HuH-7.5 (cell line): Measurements from ENCODE around the gene MORN1.
"Not testable (repeated sequence)": the region's sequence is repeated elsewhere in the genome, so short reads cannot be mapped to it uniquely, and the experiment has no call there.

Experiments
- DNase-seq: peaks from one replicate; pipeline ENCODE4 v3.0.0; 2011; ENCODE audit warnings: low spot score

Gene MORN1

DNA sequence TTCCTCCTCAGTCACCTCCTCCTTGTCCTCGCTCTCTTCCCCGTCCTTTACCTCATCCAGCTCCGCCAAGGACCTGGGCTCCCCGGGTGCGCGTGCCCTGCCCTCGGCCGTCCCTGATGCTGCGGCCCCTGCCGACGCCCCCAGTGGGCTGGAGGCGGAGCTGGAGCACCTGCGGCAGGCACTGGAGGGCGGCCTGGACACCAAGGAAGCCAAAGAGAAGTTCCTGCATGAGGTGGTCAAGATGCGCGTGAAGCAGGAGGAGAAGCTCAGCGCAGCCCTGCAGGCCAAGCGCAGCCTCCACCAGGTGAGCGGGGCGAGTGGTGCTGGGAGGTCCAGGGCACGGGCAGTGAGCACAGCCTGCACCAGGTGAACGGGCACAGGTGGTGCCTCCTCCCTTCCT, 87.1 kb downstream of the MORN1 start:
- DNase-seq = no peak

DNA sequence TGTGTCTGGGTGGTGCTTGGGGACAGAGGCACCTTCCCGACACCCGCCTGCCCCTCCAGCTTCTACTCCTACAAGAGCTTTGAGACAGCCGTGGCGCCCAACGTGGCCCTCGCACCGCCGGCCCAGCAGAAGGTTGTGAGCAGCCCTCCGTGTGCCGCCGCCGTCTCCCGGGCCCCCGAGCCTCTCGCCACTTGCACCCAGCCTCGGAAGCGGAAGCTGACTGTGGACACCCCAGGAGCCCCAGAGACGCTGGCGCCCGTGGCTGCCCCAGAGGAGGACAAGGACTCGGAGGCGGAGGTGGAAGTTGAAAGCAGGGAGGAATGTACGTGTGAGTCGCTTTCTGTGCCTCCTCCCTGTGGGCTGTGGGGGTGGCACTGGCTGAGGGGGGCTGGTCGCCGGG, 87.6 kb downstream of the MORN1 start:
- no peak for DNase-seq

DNA sequence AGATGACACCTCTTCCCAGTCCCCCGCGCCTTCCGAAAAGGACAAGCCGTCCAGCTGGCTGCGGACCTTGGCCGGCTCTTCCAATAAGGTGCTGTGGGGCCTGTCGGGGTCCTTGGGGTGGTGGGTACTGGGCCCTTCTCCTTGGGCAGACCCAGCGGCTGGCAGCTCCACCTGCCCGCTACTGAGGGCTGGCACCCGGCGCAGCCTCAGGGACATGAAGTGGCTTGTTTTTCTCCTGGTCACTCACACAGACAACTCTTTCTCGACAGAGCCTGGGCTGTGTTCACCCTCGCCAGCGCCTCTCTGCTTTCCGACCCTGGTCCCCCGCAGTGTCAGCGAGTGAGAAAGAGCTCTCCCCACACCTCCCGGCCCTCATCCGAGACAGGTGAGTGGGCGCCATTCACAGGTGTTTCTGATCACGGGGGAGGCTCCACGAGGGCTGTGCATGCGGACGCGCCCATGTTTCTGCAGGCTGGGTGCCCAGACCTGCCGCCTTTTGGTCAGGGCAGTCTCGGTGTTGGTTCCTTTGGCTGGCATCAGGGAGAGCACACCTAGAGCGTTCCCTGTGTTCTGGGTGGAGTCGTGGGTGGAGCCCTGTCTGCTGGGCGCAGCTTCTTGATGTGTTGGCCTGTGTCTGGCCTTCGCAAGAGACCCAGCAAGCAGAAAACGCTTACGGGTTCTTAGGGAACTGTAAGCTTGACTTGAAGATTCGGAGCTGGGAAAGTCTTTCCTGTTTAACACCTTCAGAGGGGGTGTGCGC, 88.2 kb downstream of the MORN1 start:
- DNase-seq = no peak

DNA sequence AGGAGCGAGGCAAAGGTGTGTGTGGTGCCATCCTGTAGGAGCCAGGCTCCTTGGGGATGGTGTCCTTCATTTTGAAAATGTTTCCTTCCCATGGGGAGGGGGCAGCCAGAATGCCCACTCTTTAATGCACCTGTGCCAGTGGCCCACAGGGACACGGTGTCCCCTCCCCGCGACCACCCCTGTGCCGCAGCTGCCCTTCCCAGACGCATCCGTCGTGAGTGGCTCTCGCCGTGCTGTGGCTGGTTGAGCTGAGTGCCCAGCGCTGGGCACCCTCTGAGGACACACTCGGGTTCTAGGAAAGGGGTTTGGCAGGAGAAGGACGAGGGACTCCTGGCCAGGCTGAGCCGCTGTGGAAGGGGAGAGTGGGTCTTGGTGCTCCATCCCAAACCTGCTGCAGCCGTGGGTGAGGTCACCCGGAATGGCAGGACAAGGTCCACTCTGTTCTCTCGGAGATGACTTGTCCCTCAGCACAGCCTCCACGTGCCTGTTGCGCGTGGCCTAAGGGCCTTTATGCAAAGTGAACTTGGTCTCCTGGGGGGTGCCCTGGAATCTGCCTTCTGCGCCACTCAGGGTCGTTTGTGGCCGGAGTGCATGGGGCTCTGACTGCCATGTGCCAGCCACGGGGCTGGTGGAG, 88.9 kb downstream of the MORN1 start:
- DNase-seq = no peak

DNA sequence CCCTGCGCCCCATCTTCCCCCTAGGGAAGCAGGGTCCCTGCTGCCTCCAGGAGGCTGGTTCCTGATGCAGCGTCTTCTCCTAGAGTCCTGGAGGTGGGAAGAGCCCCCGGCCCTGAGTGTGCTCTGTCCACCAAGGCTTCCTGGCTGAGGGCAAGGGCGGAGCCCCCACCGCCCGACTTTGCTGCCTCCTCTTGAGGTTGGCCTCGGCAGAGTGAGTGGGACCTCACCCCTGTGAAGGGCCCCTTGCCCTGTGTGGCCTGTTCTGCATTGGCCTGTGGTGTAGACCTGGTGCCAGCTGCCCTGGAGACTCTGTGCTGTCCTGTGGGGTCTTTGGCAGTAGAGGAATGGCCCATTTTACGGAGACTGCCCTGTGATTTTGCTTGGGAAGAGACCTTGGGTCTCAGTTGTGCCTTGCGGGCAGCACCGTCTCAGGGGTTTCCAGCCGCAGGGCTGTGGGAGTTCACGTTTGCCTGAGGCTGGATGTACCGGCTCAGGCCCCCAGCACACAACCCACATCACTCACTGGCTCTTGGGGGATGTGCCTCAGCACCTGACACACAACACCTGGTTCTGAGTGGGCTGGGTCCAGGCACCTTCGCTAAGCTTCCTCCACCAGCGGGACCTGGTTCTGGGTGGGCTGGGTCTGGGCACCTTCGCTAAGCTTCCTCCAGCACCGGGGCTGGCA, 89.6 kb downstream of the MORN1 start:
- no peak for DNase-seq

DNA sequence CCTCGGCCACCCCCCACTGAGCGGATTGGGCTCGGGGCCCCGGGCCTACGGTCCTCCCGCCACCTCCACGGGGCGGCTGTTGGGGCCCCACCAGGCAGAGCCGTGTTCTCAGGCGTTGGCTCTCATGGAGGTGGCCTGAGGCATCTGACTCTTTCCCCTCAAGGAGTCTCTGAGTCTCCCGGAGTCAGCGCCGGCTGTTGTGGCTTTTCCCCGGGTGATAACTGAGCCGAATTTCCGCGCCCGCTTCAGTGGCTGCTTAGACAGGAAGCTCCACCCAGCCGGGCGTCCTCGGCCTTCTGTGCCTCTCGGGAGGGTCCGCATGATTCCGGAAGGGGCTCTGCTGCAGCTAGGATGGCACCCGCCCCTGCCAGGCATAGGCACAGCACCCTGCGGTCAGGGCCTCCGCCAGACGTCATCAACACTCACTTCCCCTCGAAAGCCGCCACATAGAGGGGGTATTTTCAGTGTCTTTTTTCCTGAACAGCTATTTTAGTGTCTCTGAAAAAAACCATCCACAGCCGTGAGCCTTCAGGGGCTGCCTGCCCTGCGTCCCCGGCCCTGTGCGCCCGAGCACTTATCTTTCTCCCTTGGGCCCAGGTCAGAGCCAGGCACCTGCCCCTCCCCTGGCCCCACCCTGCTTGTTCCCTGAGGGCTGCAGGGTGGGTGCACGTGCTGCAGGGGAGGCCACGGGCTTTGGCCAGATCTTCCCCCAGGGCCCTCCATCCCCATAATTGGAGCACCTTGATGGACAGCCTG, 90.3 kb downstream of the MORN1 start:
- no peak for DNase-seq

DNA sequence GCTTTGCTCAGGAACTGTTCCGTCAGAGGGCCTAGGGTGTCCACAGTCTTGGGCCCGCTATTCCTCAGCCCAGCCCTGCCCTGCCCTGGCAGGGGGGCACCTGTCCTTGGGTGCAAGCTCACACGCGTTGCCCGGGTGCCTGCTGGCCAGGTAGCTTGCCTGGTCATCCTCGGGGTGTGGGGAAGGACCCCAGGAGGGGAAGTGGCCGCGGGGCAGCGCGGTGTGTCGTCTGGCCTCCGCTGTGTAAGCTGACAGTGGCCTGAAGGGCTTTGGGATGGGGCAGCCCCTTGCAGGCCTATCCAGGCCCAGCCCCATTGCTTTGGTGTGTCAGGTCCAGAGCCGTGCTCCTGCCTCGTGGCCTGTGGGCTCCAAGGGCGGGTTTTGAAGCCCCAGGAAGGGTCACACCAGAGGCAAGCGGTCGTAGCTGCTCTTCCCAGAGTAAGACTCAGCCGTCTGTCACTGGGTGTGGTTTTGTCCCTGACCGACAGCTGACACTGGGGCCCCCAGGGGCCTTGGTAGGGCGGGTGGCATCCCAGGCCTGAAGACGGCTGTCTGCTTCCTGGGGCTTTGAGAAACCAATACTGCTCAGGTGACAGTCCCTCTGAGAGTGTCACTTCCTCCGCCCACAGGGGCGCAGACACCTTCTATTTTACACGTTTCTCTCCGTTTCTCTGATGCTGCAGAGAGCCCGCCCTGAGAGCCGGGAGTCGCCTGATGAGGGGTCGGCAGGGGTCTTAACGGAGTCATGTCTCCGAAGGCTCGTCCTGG, 91.2 kb downstream of the MORN1 start:
- no peak for DNase-seq

DNA sequence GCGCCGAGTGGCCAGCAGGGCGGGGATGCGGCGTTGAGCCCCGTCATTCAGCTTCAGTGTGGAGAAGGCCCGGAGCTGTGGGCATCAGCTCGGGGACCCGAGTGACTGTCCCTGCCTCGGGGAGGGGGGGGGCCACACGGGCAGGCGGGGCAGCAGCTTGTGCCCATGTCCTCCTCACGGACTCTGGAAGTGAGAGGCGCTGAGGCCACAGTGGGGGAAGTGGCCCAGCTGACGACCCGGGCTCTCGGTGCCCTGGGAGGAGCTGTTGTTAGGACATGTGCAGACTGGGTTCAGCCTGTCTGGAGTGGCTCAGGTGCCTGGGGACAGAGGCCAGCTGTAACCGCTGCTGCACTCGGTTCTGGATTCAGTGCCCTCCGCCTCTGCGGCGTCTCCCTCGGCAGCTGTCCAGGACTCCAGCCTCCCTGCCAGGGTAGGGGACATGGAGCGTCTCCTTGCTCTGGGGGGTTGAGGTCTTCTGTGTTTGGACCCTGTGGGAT, 92.2 kb downstream of the MORN1 start:
- DNase-seq = no peak

DNA sequence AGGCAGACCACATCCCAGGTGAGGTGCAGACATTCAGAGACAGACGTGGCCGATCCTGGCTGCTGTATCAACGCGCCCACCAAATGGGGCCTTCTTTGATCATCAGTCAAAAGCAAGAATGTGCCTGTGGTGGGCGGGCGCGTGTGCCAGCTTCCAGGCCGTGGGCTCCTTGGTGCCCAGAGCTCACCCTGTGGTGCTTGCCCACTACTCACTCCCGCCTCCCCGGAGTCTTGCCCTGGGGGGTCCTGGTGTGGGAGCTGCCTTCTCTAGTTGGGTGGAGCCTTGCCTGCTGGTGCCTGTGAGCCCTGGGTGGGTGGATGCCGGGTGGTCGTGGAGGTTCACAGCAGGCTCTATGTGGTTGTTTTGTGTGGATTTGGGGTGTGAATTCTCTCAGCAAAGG, 92.7 kb downstream of the MORN1 start:
- no peak for DNase-seq

DNA sequence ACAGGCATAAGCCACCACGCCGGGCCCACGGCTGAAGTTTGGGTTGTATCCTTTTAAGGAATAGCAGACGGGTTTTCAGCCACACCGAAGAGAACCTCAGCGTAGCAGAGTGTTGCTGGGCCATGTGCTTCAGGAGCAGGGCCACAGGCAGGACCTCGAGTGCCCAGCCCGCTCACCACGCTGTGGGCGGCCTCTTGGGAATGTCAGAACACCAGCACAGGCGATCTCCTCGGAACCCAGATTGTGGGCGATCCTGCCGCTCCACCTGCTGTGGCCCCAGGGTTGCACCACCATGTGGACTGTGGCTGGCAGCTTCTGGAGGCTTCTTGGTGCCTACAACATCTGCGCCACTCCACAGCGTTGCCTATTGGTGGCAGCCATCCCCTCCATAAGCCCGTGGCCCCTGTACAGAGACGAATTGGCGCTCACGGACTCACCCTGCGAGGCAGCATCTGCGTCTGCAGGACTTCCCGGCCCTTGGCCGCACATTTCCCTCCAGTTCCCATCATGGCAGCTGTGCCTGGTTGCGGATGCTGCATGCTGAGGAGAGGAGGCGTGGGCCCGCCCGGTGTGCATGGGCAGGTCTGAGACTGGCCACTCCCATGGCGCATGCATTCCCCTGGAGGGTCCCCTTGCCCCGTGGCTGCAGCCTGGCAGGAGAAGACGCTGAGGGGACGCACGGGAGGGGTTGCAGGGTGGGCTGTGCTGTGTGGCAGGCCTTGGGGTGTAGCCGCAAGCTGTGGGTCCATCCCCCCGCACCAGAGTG, 93.9 kb downstream of the MORN1 start:
- DNase-seq = no peak

DNA sequence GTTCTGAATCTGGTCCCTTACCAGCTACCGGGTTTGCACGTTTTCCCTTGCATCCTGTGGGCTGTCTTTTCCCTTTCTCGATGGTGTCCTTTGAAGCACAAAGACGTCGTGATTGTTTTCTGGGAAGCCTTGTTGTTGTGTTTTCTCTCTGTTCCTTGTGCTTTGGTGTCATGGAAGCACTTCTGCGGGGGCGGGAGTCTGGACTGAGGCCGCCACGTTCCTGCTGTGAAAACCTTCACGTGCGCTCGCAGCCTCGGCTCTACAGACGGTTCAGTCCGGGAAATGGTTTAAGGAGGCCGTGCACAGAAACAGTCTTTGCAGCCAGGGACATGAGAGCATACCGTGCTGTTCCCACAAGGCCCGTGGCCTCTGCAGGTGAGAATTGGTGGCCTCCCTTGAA, 94.7 kb downstream of the MORN1 start:
- no peak for DNase-seq

DNA sequence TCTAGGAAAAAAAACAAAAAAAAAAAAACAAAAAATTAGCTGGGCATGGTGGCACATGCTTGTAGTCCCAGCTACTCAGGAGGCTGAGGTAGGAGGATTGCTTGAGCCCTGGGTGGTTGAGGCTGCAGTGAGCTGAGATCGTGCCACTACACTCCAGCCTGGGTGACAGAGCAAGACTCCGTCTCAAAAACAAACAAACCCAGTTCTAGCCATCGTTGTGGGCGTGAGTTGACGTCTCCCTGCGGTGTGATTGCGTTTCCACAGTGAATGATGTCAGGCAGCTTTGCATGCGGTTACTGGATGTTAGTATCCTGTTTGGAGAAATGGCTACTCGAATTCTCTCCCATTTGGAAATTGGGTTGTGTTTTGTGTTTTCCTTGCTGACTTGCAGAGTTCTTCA, 95.1 kb downstream of the MORN1 start:
- not testable (repeated sequence) for DNase-seq

DNA sequence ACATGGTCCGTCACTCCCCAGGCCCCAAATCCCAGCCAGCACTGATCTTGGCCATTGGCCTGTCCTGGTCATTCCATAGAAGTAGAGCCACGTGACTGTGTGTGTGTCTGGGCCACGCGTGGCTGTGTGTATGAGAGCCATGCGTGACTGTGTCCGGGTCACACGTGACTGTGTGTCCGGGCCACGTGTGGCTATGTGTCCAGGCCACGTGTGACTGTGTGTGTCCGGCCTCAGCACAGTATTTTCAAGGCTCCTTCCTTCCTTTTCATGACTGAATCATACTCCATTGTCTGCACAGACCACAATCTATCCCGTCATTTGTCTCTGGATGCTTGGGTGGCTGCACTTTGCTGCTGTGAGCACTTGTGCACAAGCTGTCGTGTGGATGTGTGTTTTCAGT, 95.8 kb downstream of the MORN1 start:
- DNase-seq = no peak

DNA sequence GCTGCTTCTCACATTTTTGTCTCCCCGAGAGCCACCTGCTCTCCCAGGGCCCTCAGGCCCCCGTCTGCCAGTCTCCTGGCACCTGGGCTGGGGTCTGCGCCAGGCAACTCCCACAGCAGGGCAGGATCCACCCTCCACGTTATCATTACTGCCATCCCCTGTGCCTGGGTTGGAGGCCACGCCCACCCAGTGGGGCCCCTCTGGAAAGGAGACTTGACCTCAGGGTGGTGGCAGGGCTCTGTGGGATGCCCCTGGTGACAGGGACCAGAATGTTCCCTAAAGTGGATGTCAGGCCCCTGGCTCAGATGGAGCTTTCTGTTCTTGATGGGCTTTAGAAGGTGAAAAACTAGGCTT, 96.7 kb downstream of the MORN1 start:
- no peak for DNase-seq

DNA sequence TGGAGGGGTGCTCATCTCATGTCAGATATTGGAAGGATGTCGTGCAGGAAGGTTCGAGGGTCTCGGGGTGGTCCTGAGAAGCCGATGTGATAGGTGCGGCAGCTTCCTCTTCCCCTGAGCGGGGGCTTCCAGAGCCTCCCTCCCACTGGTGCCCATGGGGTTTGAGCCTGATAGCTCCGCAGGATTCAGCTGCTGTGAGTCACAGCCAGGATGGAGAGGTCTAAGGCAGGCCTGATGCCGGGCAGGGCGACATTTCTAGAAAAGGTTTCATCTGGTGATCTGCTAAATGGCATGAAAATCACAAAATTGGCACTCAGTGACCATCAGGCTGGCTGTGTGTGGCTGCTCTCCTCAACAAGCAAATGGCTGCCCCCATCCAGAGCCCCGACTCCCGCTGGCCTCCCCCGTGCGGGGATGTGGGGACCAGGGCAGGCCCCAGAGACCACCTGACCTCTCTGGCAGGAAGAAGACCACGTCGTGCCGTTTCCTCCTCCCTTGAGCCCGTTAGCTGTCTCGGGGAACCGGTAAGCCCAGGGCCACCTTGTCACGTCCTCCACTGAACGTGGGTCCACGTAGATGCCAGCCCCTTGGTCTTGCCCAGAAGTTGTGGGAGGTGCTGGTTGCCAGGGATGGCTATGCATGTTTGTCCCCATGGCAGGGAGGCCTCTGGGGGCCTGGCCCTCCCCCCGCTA, 97.2 kb downstream of the MORN1 start:
- no peak for DNase-seq

DNA sequence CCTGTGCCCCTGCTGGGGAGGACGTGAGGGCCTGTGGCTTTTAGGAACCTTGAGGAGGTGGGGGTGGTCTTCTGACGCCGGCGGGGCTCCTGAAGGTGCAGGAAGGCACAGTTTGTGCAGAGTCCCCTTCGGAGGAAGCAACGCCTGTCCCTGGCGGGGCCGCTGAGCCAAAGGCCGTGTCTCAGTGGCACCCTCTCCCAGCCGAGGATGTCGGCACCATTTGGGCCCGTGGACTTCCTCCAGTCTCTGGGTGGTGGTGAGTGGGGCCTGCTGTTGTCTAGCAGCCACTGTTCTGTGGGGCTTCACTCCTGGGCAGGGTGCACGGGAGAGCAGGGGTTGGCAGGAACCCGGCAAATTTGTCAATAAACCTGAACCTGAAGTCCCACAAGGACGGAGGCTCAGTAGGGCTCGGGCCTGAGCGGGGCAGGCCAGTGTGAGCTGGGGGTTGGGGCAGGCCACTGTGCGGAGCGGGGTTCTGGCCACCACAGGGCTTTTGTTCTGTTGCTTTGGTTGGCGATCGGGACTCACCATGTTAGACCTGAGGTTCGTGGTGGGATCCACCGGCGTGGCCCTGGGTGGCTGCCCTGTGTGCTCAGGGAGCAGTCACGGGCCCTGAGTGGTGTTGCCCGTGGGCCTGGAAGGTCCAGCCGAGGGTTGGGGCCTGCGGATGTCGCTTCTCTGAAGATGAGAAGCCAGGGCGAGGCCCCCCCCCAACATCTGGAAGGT, 98.5 kb downstream of the MORN1 start:
- no peak for DNase-seq

DNA sequence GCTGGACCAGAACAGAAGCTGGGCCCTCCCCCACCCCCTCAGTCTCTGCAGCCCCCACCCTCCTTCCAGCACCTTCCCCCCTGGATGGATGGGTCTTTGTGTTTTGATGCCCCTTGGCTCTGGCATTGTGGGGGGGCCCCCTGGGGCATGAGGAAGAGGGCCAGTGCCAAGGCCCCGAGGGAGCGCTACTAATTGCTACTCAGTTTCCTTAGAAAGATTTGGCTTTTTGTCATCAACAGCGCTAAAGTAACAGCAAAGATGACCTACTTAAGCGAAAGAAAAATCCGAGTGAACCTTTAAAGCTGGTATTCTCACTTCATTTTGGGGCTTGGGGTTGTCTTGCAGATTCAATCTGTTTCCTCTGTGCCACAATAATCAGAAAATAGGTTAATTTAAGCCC, 99.8 kb downstream of the MORN1 start:
- no peak for DNase-seq

DNA sequence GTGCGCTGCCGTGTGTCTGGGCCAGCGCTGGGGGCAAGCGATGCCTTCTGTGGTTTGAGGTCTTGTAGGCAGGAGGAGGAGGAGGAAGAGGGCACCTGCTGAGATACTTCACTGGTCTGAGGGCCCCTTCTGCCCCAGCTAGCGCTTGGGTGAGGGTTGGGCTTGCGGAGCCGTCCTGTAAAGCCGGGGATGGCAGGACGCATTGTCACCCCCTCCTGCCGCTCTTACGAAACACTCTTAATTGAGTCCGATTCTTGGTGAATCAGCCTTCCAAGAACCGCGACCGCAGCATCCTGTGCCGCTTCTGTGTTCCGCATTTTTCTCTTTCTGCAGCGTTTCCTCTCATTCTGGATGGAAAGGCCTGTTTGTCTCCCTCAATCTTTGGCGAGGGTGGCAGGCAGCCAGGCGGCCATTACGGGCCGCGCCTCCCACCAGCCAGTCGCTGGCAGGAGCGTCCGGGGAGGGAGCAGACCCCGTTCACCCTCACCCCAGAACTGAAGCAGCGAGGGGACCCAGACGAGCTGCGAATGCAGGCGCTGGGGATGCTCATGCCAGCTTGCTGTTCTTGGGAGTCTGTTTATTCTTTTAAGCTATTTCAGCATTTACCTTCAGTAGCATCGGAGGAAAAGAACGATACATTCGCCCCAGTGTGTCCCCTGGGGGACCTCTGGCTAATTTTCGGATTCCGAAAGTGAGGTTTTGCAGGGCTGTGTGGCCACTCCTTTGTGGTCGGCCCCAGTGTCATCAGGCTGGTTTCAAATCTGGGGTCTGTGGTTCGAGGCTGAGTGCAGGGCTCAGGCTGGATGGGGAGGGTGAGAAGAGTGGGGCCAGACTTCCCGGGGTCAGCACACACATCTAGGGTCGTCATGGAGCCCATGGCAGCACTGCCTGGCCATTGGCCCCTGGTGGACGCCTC, 100.5 kb downstream of the MORN1 start:
- no peak for DNase-seq

DNA sequence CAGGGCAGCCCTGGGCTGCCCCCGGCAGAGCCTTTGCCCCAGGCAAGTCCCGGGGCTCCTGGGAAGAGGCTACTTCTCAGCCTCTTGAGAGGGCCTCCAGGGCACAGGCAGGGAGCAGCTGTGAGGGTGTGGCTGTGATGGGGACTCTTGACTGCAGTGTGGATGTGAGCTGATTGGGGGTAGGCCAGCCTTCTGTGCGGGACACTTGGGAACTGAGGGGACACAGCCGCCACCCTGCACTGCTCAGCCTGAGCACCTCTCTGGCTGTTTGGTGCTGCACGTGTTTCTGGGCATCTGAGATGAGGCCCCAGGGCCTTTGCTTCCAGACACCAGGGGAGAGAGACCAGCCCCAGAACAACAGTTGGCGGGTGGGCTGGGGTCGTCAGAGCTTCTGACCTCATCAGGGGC, 101.2 kb downstream of the MORN1 start:
- no peak for DNase-seq
